Measurements from ENCODE around the gene FRZB.

The FRZB gene

GRCh38 chr2:182814804-182815203 lies 51.6 kb downstream of the FRZB start:
- H3K9me3 ChIP-seq (replicated peaks; ENCODE audit: insufficient read depth, low read length): no peaks in the 10 kb centered on the region; the same call in 1 of the 2 replicates
- no peak overlapping the region for H3K9ac ChIP-seq (ENCODE audit: low read length)
- no peaks in the 10 kb centered on the region for H3K79me2 ChIP-seq (ENCODE audit: low read length)
- TF ChIP-seq CTCF (IDR thresholded peaks at IDR 0.05; ENCODE audit: low read length): no peak
- TF ChIP-seq EZH2phosphoT487 (IDR thresholded peaks at IDR 0.05; ENCODE audit: low read length): no peak
- TF ChIP-seq EZH2 (optimal IDR thresholded peaks at IDR 0.05; ENCODE audit: low read depth, low read length): no peak
- no peaks in the 10 kb centered on the region for H3K27me3 ChIP-seq (replicated peaks; ENCODE audit: insufficient read depth, low read length)
- DNase-seq: no peak
- H3K9me2 ChIP-seq (replicated peaks; ENCODE audit: insufficient read depth, low read length): no peaks in the 10 kb centered on the region
- H3K4me2 ChIP-seq (ENCODE audit: low read depth, low read length): no peak overlapping the region
- no peaks in the 10 kb centered on the region for H3F3A ChIP-seq (ENCODE audit: insufficient read depth, low read length)
- no peaks in the 10 kb centered on the region for H3K4me1 ChIP-seq (ENCODE audit: low read length)
- H3K4me3 ChIP-seq (ENCODE audit: low read length): no peak overlapping the region
- no peaks in the 10 kb centered on the region for H4K20me1 ChIP-seq (ENCODE audit: insufficient read depth, low read length)
- H3K27ac ChIP-seq (ENCODE audit: low read length): no peak overlapping the region
- no peaks in the 10 kb centered on the region for H3K36me3 ChIP-seq (replicated peaks; ENCODE audit: insufficient read depth, low read length)
- no peak overlapping the region for H2AFZ ChIP-seq (ENCODE audit: low read length)

GRCh38 chr2:182814380-182814779 lies 52.1 kb downstream of the FRZB start:
- no peaks in the 10 kb centered on the region for H3K4me1 ChIP-seq (ENCODE audit: low read length)
- no peaks in the 10 kb centered on the region for H3F3A ChIP-seq (ENCODE audit: insufficient read depth, low read length)
- DNase-seq: no peak
- no peak overlapping the region for H3K4me3 ChIP-seq (ENCODE audit: low read length)
- H2AFZ ChIP-seq (ENCODE audit: low read length): no peak overlapping the region
- H3K27ac ChIP-seq (ENCODE audit: low read length): no peak overlapping the region
- no peak overlapping the region for H3K9ac ChIP-seq (ENCODE audit: low read length)
- H3K27me3 ChIP-seq (replicated peaks; ENCODE audit: insufficient read depth, low read length): no peaks in the 10 kb centered on the region
- H3K4me2 ChIP-seq (ENCODE audit: low read depth, low read length): no peak overlapping the region
- H4K20me1 ChIP-seq (ENCODE audit: insufficient read depth, low read length): no peaks in the 10 kb centered on the region
- no peaks in the 10 kb centered on the region for H3K79me2 ChIP-seq (ENCODE audit: low read length)
- H3K9me2 ChIP-seq (replicated peaks; ENCODE audit: insufficient read depth, low read length): no peaks in the 10 kb centered on the region
- H3K36me3 ChIP-seq (replicated peaks; ENCODE audit: insufficient read depth, low read length): no peaks in the 10 kb centered on the region
- TF ChIP-seq EZH2 (optimal IDR thresholded peaks at IDR 0.05; ENCODE audit: low read depth, low read length) (no peak), CTCF (IDR thresholded peaks at IDR 0.05; ENCODE audit: low read length) (no peak), EZH2phosphoT487 (IDR thresholded peaks at IDR 0.05; ENCODE audit: low read length) (no peak)
- no peaks in the 10 kb centered on the region; the same call in 1 of the 2 replicates for H3K9me3 ChIP-seq (replicated peaks; ENCODE audit: insufficient read depth, low read length)

GRCh38 chr2:182810087-182810486 lies 56.4 kb downstream of the FRZB start:
- Histone ChIP-seq H2AFZ (ENCODE audit: low read length) (no peak overlapping the region), H3K4me3 (ENCODE audit: low read length) (no peak overlapping the region), H3K9me3 (replicated peaks; ENCODE audit: insufficient read depth, low read length) (no peaks in the 10 kb centered on the region), H3K36me3 (replicated peaks; ENCODE audit: insufficient read depth, low read length) (no peaks in the 10 kb centered on the region), H3K9me2 (replicated peaks; ENCODE audit: insufficient read depth, low read length) (no peaks in the 10 kb centered on the region), H3K27ac (ENCODE audit: low read length) (no peak overlapping the region), H3F3A (ENCODE audit: insufficient read depth, low read length) (no peaks in the 10 kb centered on the region), H3K27me3 (replicated peaks; ENCODE audit: insufficient read depth, low read length) (no peaks in the 10 kb centered on the region), H4K20me1 (ENCODE audit: insufficient read depth, low read length) (no peaks in the 10 kb centered on the region), H3K9ac (ENCODE audit: low read length) (no peak overlapping the region), H3K4me1 (ENCODE audit: low read length) (no peaks in the 10 kb centered on the region), H3K79me2 (ENCODE audit: low read length) (no peaks in the 10 kb centered on the region), H3K4me2 (ENCODE audit: low read depth, low read length) (no peak overlapping the region)
- DNase-seq: no peak
- TF ChIP-seq EZH2 (optimal IDR thresholded peaks at IDR 0.05; ENCODE audit: low read depth, low read length) (no peak), CTCF (IDR thresholded peaks at IDR 0.05; ENCODE audit: low read length) (no peak), EZH2phosphoT487 (IDR thresholded peaks at IDR 0.05; ENCODE audit: low read length) (no peak)
